GM23338 (cell line): ENCODE results near the gene PANK3.
"Not testable (repeated sequence)": the region's sequence is repeated elsewhere in the genome, so short reads cannot be mapped to it uniquely, and the experiment has no call there.

Experiments
- CREB1 ChIP-seq: fragments of 250-450 bp; sonication (Bioruptor Pico); IDR thresholded peaks from 2 replicates; pipeline ENCODE4 v1.5.0; 2020; ENCODE audit warnings: low read depth, mild to moderate bottlenecking, moderate library complexity
- POLR2AphosphoS5 ChIP-seq: IDR thresholded peaks from 2 replicates; pipeline ENCODE4 v1.6.1; 2016; ENCODE audit warnings: antibody characterized with exemption, low read depth
- TF ChIP-seq, protein P1 (sequence below), 2 experiments: fragments of 200-600 bp in 1 of 2; sonication (generic) in 1 of 2; conservative IDR thresholded peaks; 2 replicates each; pipeline versions ENCODE4 v1.5.1 to v1.6.1; 2016 to 2017; ENCODE audit warnings: antibody characterized with exemption in 2 of 2, low read depth in 2 of 2, mild to moderate bottlenecking in 2 of 2, moderate library complexity in 1 of 2

DNA sequence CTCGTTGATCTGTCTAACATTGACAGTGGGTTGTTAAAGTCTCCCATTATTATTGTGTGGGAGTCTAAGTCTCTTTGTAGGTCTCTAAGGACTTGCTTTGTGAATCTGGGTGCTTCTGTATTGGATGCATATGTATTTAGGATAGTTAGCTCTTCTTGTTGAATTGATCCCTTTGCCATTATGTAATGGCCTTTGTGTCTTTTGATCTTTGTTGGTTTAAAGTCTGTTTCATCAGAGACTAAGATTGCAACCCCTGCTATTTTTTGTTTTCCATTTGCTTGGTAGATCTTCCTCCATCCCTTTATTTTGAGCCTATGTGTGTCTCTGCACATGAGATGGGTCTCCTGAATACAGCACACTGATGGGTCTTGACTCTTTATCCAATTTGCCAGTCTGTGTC is 17.0 kb upstream of the PANK3 start:
- TF ChIP-seq, protein P1, sequence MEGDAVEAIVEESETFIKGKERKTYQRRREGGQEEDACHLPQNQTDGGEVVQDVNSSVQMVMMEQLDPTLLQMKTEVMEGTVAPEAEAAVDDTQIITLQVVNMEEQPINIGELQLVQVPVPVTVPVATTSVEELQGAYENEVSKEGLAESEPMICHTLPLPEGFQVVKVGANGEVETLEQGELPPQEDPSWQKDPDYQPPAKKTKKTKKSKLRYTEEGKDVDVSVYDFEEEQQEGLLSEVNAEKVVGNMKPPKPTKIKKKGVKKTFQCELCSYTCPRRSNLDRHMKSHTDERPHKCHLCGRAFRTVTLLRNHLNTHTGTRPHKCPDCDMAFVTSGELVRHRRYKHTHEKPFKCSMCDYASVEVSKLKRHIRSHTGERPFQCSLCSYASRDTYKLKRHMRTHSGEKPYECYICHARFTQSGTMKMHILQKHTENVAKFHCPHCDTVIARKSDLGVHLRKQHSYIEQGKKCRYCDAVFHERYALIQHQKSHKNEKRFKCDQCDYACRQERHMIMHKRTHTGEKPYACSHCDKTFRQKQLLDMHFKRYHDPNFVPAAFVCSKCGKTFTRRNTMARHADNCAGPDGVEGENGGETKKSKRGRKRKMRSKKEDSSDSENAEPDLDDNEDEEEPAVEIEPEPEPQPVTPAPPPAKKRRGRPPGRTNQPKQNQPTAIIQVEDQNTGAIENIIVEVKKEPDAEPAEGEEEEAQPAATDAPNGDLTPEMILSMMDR (conservative IDR thresholded peaks at IDR 0.05; ENCODE audit: low read depth in 2 of 2) = not testable (repeated sequence)
- TF ChIP-seq CREB1, POLR2AphosphoS5: not testable (repeated sequence)
